GM19468 (cell line): Measurements from ENCODE around the gene SMIM38.
"Not testable (repeated sequence)": the region's sequence is repeated elsewhere in the genome, so short reads cannot be mapped to it uniquely, and the experiment has no call there.

Source experiments
- ATAC-seq: cut with Tn5 transposase; IDR thresholded peaks from one replicate; pipeline ENCODE4 v1.9.1; 2021; ENCODE audit warnings: mild to moderate bottlenecking, moderate library complexity, moderate number of reproducible peaks; ENCODE audit not compliant: unreplicated experiment; ENCODE audit errors: extremely low read depth

The SMIM38 gene

GRCh38 chr11:69137151-69137844 is 18.4 kb upstream of the SMIM38 start:
- no peak for ATAC-seq

GRCh38 chr11:69138265-69138664 is 17.5 kb upstream of the SMIM38 start:
- ATAC-seq, result no peak

GRCh38 chr11:69140161-69140560 is 15.6 kb upstream of the SMIM38 start:
- not testable (repeated sequence) for ATAC-seq

DNA sequence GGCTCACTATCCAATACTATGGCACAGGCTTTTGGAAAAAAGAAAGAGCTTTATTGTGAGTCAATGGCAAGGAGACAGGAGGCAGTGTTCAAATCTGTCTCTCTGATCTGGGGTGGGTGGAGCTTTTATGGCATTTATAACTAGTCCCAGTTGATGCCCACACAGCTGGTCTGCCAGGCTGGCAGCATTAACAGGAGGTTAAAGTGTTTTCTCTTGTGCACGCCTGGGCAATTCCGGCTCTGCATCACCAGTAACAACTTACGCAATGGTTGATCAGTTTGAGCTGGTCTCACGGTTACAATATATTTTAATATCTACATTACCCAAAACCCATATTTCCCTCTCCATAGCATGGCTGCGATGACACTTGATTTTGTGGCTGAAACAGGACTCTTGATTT is 15.1 kb upstream of the SMIM38 start:
- ATAC-seq, result no peak

- no peak for ATAC-seq
Measured at GRCh38 chr11:69141742-69142141, 14.0 kb upstream of the SMIM38 start.

- no peak for ATAC-seq
Measured at GRCh38 chr11:69142895-69143294, 12.8 kb upstream of the SMIM38 start.

- ATAC-seq, result no peak
Measured at GRCh38 chr11:69144316-69145049, 11.3 kb upstream of the SMIM38 start.

DNA sequence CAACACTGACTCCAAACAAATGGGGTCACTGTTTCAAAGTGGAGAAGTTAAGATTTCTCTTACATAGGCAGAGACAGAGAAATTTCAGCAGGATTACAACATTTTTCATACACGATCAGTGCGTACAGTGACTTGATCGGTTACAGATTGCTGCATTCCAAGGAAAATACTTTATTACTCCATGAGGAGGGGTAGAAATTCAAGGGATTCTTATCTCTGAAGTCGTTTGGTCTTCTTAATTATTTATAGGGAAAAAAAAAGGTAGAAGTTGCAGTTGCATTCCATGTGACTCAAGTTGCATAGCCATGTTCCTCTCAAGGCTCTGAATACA is 10.7 kb upstream of the SMIM38 start:
- ATAC-seq, result no peak

DNA sequence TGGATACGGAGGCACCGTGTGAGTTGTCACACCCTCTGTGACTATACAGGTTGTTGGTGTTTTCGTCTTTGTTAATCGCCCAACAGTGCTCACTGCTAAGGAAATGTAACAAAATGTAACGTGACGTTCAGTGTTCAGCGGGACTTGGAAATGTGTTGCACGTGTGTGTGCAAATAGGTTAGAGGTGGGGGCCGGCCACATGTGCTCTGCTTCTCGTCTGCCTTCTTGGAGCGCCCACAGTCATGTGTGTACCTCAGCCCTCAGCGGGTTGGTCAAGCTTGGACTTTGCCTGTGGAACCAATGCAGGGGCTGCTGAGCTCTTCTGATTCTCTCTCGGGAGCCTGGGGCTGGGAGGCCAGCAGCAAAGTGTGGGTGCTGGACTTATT is 7.4 kb upstream of the SMIM38 start:
- ATAC-seq, result no peak

DNA sequence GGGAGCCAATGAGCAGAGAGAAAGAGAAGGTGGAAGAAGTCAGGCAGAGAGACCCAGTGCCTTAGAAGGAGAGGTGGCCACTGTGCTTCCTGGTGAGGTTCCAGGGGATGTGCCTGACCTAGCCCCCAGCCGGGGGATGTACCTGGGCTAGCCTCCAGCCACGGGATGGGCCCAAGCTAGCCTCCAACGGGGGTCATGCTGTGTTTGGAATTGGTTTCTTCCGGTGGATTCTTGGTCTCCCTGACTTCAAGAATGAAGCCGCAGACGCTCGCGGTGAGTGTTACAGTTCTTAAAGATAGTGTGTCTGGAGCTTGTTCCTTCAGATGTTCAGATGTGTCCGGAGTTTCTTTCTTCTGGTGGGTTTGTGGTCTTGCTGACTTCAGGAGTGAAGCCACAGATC is 6.9 kb upstream of the SMIM38 start:
- ATAC-seq, result no peak

GRCh38 chr11:69149338-69150045 is 6.2 kb upstream of the SMIM38 start:
- ATAC-seq, result not testable (repeated sequence)

DNA sequence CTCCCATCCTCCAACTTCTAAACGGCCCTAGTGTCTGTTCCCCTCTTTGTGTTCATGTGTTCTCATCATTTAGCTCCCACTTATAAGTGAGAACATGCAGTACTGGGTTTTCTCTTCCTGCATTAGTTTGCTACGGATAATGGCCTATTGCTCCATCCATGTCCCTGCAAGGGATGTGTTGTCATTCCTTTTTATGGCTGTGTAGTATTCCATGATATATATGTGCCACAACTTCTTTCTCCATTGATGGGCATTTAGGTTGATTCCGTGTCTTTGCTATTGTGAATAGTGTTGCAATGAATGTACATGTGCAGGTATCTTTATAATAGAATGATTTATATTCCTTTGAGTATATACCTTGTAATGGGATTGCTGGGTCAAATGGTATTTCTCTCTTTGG is 5.6 kb upstream of the SMIM38 start:
- ATAC-seq, result no peak

GRCh38 chr11:69151836-69152235 is 3.9 kb upstream of the SMIM38 start:
- no peak for ATAC-seq

DNA sequence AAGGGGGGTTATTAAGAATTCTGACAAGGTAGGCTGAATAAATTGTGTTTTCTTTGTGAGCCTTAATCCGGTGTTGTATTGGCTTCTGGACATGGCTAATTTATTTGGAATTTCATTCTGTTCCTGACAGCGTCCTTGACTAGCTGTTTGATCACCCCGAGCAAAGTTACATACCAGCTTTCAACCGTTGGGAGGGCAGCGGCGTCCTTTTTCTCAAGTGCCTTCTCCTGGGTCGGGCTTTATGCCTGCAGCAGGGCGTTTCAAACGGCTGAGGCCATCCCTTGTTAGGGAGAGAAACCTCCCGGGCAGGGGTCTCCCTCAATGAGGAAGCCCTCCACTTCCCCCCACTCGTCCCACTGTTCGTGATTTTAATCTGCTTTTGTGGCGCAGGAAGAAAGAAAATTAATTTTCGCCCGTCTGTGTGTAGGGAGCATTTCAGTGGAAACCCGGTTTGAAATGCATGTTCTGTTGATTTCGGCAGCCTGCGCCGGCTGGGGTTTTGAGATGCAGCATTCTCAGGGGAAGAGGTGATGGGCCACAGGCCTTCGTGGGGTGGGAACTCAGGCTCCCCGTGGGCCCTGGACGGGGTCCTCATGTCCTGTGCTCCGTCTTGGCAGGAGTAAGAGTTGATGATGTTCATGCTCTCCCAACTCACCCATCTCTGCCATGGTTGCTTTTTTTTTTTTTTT is 2.9 kb upstream of the SMIM38 start:
- ATAC-seq, result no peak

DNA sequence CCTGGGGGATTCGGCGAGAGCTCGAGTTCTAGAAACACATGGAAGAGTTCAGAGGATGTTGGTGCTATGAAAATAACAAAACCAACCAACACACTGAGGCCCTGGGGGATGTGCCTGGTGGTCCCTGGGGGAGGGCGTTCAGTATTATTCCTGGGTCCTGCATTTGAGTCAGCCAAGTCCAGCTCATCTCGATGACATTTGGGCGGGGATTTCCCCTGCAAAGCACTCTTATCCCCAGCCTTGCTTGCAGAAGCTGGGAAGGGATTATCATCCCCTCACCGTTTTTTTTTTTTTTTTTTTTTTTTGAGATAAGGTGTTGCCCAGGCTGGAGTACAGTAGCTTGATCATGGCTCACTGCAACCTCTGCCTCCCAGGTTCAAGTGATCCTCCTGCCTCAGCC is 2.1 kb upstream of the SMIM38 start:
- no peak for ATAC-seq

- ATAC-seq, result no peak
Measured at GRCh38 chr11:69154211-69154913, 1.4 kb upstream of the SMIM38 start.

DNA sequence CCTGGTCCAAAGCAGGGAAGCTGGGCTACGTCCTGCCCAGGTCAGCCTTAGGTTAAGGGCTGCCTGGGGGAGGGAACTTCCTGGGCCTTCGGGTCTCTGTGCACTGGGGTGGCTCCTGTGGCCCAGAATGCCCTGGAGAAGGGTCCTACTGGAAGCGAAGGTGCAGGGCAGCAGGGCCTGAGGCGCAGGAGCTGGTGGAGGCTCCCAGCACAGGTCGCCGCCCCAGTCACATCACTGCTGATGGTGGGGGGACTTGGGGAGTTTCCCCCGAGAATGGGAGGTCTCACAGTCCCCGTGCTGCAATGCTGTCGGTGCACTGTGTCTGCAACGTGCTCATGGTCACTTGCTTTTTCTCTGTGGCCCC is 815 bp upstream of the SMIM38 start:
- ATAC-seq, result no peak

- no peak for ATAC-seq
Measured at GRCh38 chr11:69156235-69156639, 502 bp downstream of the SMIM38 start.

DNA sequence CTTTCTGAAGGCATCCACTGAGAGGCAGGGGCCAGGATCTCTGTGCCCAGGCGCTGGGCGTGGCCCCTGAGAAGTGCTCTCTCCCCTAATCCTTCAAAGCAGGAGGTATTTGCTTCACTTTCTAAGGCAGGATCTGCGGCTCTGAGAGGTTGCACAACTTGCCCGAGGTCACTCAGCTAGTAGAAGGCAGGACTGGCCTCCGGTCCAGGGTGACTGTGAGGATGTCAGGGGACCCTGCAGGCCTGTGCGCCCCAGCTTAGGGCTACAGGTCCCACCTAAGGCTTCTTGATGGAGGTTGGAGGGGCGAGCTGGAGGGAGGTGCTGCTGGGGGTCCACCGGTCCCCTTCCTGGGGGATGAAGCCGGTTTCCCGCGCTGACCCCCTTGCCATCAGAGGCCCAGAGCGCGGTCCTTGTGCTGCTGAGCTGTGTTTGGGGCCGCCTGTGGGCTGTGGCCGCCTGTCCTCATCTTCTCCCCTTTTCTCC is 979 bp downstream of the SMIM38 start:
- no peak for ATAC-seq

GRCh38 chr11:69157156-69157821 is 1.6 kb downstream of the SMIM38 start:
- ATAC-seq, result no peak
